Keratinocyte (primary cell): Measurements from ENCODE around the gene COL11A2.

Experiments
- CTCF ChIP-seq, 3 experiments: IDR thresholded peaks in 1 of 3; conservative IDR thresholded peaks in 1 of 3; optimal IDR thresholded peaks in 1 of 3; 2 replicates in 2 of 3; 3 replicates in 1 of 3; pipeline versions ENCODE3 to v1.5.1; 2011; ENCODE audit warnings: low read length in 3 of 3, mild to moderate bottlenecking in 3 of 3, moderate library complexity in 2 of 3, control low read depth in 1 of 3, inconsistent platforms in 1 of 3; ENCODE audit not compliant: insufficient read depth in 2 of 3; ENCODE audit errors: extremely low read depth in 1 of 3
- EZH2 ChIP-seq: IDR thresholded peaks from one replicate; pipeline ENCODE4 v1.6.1; 2012; ENCODE audit warnings: inconsistent platforms, mild to moderate bottlenecking, low read length, moderate library complexity

DNA sequence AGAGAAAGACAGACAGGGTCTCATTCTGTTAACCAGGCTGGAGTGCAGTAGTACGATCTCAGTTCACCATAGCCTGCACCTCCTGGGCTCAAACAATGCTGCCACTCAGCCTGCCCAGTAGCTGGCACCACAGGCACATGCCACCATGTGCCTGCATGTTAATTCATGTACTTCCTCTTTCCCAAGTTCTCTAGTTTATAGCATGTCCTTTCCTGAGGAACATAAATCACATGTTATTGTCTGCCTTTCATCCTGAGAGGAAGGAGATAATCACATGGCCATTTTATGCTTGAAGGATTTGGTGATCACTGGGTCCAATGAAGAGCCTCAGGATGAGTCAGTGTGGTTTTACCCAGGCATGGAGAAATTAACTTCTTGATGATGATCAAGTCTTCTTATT, 47.9 kb downstream of the COL11A2 start:
- TF ChIP-seq CTCF (optimal IDR thresholded peaks at IDR 0.05 in 1 of 3, IDR thresholded peaks at IDR 0.05 in 1 of 3, conservative IDR thresholded peaks at IDR 0.05 in 1 of 3; ENCODE audit: extremely low read depth in 1 of 3, insufficient read depth in 2 of 3, low read length in 3 of 3) (peak in 2 of 3 experiments; percentile 5 to 38), EZH2 (no peak)
